Caco-2 (cell line): ENCODE results near the gene MMS22L. TPM values are rescaled to one million over a fixed set of nuclear protein-coding genes. Genes with fewer than 3 reads are reported as not detected.

Experiments used
- BruUV-seq: library from RNA; stranded (reverse); fragments of 400-500 nt; replicated peaks from 2 replicates; lab custom pipeline; 2021; lab: Mats Ljungman, UMichigan
- CTCF ChIA-PET: fragments of 300-600 bp; sonication (Branson Sonifier 250); formaldehyde crosslinking; loops from one replicate; lab custom pipeline; 2022; ENCODE audit warnings: antibody characterized with exemption; lab: Charles Lee
- POLR2A ChIA-PET: fragments of 300-600 bp; sonication (Branson Sonifier 250); formaldehyde crosslinking; loops from one replicate; lab custom pipeline; 2022; ENCODE audit warnings: antibody characterized with exemption; lab: Charles Lee
- DNase-seq, 2 experiments: peaks; one replicate each; pipeline versions ENCODE4 v3.0.0 to v3.0.0-alpha.2; 2020 to 2022
- H3K27me3 ChIP-seq: replicated peaks from 2 replicates; pipeline ENCODE4 v1.6.0; 2011; ENCODE audit warnings: low read length; ENCODE audit not compliant: control insufficient read depth, insufficient read depth
- H3K36me3 ChIP-seq: 2 replicates; pipeline ENCODE4 v1.5.1; 2011; ENCODE audit warnings: low read length; ENCODE audit not compliant: control insufficient read depth, insufficient read depth
- H3K4me1 ChIP-seq: fragments of 250-450 bp; sonication (Bioruptor Pico); 2 replicates; pipeline ENCODE4 v1.5.1; 2020; ENCODE audit warnings: mild to moderate bottlenecking
- H3K4me3 ChIP-seq: 2 replicates; pipeline ENCODE4 v1.5.1; 2011; ENCODE audit warnings: low read depth, mild to moderate bottlenecking, control low read depth, low read length
- H3K9me3 ChIP-seq: fragments of 250-450 bp; sonication (Bioruptor Pico); 2 replicates; pipeline ENCODE4 v1.5.1; 2020; ENCODE audit warnings: mild to moderate bottlenecking, moderate library complexity
- H3K27ac Mint-ChIP-seq: one replicate; pipeline ENCODE4 v1.8.0; 2022; ENCODE audit warnings: mixed read lengths; ENCODE audit not compliant: unreplicated experiment
- H3K27me3 Mint-ChIP-seq: one replicate; pipeline ENCODE4 v1.8.0; 2022; ENCODE audit warnings: mixed read lengths; ENCODE audit not compliant: insufficient read depth, unreplicated experiment
- H3K36me3 Mint-ChIP-seq: one replicate; pipeline ENCODE4 v1.8.0; 2022; ENCODE audit warnings: mild to moderate bottlenecking, mixed read lengths; ENCODE audit not compliant: insufficient read depth, unreplicated experiment
- H3K4me1 Mint-ChIP-seq: one replicate; pipeline ENCODE4 v1.8.0; 2022; ENCODE audit warnings: low read depth, mixed read lengths; ENCODE audit not compliant: unreplicated experiment
- H3K4me3 Mint-ChIP-seq: one replicate; pipeline ENCODE4 v1.8.0; 2022; ENCODE audit warnings: mild to moderate bottlenecking, moderate library complexity, mixed read lengths; ENCODE audit not compliant: unreplicated experiment
- H3K9me3 Mint-ChIP-seq: one replicate; pipeline ENCODE4 v1.8.0; 2022; ENCODE audit warnings: mixed read lengths; ENCODE audit not compliant: unreplicated experiment
- CTCF ChIP-seq, 2 experiments: fragments of 200-600 bp in 1 of 2; IDR thresholded peaks; 1 replicate in 1 of 2; 2 replicates in 1 of 2; pipeline versions ENCODE4 v1.5.1 to v1.8.0; 2011 to 2022; ENCODE audit warnings: antibody characterized with exemption in 1 of 2, control low read depth in 1 of 2, inconsistent platforms in 1 of 2, low read depth in 1 of 2, low read length in 1 of 2, mild to moderate bottlenecking in 1 of 2, moderate library complexity in 1 of 2; ENCODE audit not compliant: insufficient read depth in 1 of 2, severe bottlenecking in 1 of 2, unreplicated experiment in 1 of 2
- intact Hi-C: fragments of 100-400 bp; cut with micrococcal nuclease; formaldehyde crosslinking; loops from one replicate; pipeline ENCODE4 v1.10.0; 2022; ENCODE audit not compliant: unreplicated experiment
- total RNA-seq: library from RNA; stranded (reverse); gene quantifications from 2 replicates; pipeline ENCODE4 v1.2.3, GENCODE V29; 2022

Gene MMS22L
- total RNA-seq, 1 experiment from 2014 or later, result 32.1 TPM

GRCh38 chr6:97294451-97294850, 11.4 kb upstream of the MMS22L start:
- BruUV-seq, result no TSS peak
- DNase-seq, result no peak
- no peaks in the 10 kb centered on the region for H3K36me3 Mint-ChIP-seq
- intact Hi-C loops, result no loop called here
- no peak overlapping the region for H3K4me3 ChIP-seq
- no peak overlapping the region for H3K27ac Mint-ChIP-seq
- H3K9me3 Mint-ChIP-seq, result peaks cover 10% of the 10 kb centered on the region
- POLR2A ChIA-PET, result no interaction called here
- no peak for TF ChIP-seq CTCF (IDR thresholded peaks at IDR 0.05; ENCODE audit: insufficient read depth in 1 of 2, low read depth in 1 of 2, low read length in 1 of 2, severe bottlenecking in 1 of 2, unreplicated experiment in 1 of 2)
- H3K27me3 Mint-ChIP-seq, result peaks cover 6% of the 10 kb centered on the region
- no peaks in the 10 kb centered on the region for H3K4me1 Mint-ChIP-seq
- no peak overlapping the region for H3K4me3 Mint-ChIP-seq
- H3K36me3 ChIP-seq, result no peaks in the 10 kb centered on the region
- H3K4me1 ChIP-seq, result no peaks in the 10 kb centered on the region
- no peaks in the 10 kb centered on the region for H3K27me3 ChIP-seq
- CTCF ChIA-PET, result no interaction called here
- H3K9me3 ChIP-seq, result no peaks in the 10 kb centered on the region

- Mint-ChIP-seq H3K4me3 (no peak overlapping the region), H3K27ac (no peak overlapping the region), H3K4me1 (peaks cover 7% of the 10 kb centered on the region), H3K27me3 (peaks cover 6% of the 10 kb centered on the region), H3K36me3 (no peaks in the 10 kb centered on the region), H3K9me3 (peaks cover 18% of the 10 kb centered on the region)
- POLR2A ChIA-PET, result no interaction called here
- H3K4me1 ChIP-seq, result no peaks in the 10 kb centered on the region
- no TSS peak for BruUV-seq
- H3K36me3 ChIP-seq, result no peaks in the 10 kb centered on the region
- no peaks in the 10 kb centered on the region for H3K9me3 ChIP-seq
- H3K4me3 ChIP-seq, result no peak overlapping the region
- no peak for DNase-seq
- no peaks in the 10 kb centered on the region for H3K27me3 ChIP-seq
- intact Hi-C loops, result no loop called here
- CTCF ChIA-PET, result no interaction called here
- no peak for TF ChIP-seq CTCF (IDR thresholded peaks at IDR 0.05; ENCODE audit: insufficient read depth in 1 of 2, low read depth in 1 of 2, low read length in 1 of 2, severe bottlenecking in 1 of 2, unreplicated experiment in 1 of 2)
Observed at GRCh38 chr6:97293198-97293696, 10.2 kb upstream of the MMS22L start.

GRCh38 chr6:97292671-97293070, 9.7 kb upstream of the MMS22L start:
- H3K9me3 Mint-ChIP-seq, result peaks cover 14% of the 10 kb centered on the region
- POLR2A ChIA-PET, result no interaction called here

More at GRCh38 chr6:97292671-97293070, 9.7 kb upstream of the MMS22L start:
- H3K4me3 ChIP-seq, result no peak overlapping the region
- H3K36me3 ChIP-seq, result no peaks in the 10 kb centered on the region
- intact Hi-C loops, result no loop called here
- no peaks in the 10 kb centered on the region for H3K36me3 Mint-ChIP-seq
- peaks cover 6% of the 10 kb centered on the region for H3K27me3 Mint-ChIP-seq
- no peaks in the 10 kb centered on the region for H3K4me1 ChIP-seq
- peaks cover 7% of the 10 kb centered on the region for H3K4me1 Mint-ChIP-seq
- H3K9me3 ChIP-seq, result no peaks in the 10 kb centered on the region
- DNase-seq, result no peak
- TF ChIP-seq CTCF (IDR thresholded peaks at IDR 0.05; ENCODE audit: insufficient read depth in 1 of 2, low read depth in 1 of 2, low read length in 1 of 2, severe bottlenecking in 1 of 2, unreplicated experiment in 1 of 2), result no peak
- no TSS peak for BruUV-seq
- CTCF ChIA-PET, result no interaction called here
- H3K27me3 ChIP-seq, result no peaks in the 10 kb centered on the region
- no peak overlapping the region for H3K4me3 Mint-ChIP-seq
- no peak overlapping the region for H3K27ac Mint-ChIP-seq
